ENCODE measurements around the gene ETDA. TPM values are rescaled to one million over a fixed set of nuclear protein-coding genes. Genes with fewer than 3 reads are reported as not detected.

The ETDA gene
- total and polyA plus RNA-seq, 2 of the 8 experiments (the other 6 are each of a cell fraction or from before 2014, with no cell fraction given), result not detected

DNA sequence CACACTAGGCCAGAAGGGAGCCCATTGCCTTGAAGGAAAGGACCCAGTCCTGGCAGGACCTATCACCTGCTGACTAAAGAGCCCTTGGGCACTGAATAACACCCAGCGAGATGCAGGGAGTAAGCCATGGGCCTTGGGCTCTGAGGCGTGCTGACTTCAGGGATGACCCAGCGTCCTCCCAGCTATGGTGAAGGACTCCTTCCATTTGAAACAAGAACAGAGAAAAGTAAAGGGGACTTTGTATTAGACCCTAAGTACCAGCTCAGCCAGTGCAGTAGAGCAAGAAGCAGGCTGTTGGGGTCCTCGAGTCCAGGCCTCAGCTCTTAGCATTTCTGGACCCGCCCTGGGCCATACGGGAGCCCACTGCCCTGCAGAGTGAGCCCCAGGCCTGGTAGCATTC lies 5.1 kb downstream of the ETDA start (continued):
- no peak for TF ChIP-seq EP300 (IDR thresholded peaks at IDR 0.05; ENCODE audit: borderline replicate concordance in 1 of 2, low read depth in 2 of 2, low read length in 2 of 2)
- TF ChIP-seq NANOG (IDR thresholded peaks at IDR 0.05; ENCODE audit: insufficient read depth, low read depth, low read length, poor library complexity, severe bottlenecking), result no peak
- no peak for TF ChIP-seq SAP30 (IDR thresholded peaks at IDR 0.05; ENCODE audit: insufficient read depth, insufficient replicate concordance, low read length)

Data from H1 (cell line).